Endothelial cell (in vitro differentiated cells): ENCODE data around the gene RASL10A. TPM values are rescaled to one million over a fixed set of nuclear protein-coding genes. Genes with fewer than 3 reads are reported as not detected.

ENCODE experiments used
- DNase-seq: peaks from one replicate; pipeline ENCODE4 v3.0.0; 2021; ENCODE audit warnings: low spot score
- H3K27ac Mint-ChIP-seq: one replicate; pipeline ENCODE4 v1.8.0; 2021; ENCODE audit warnings: mixed read lengths, inconsistent platforms; ENCODE audit not compliant: unreplicated experiment
- H3K27me3 Mint-ChIP-seq: one replicate; pipeline ENCODE4 v1.8.0; 2021; ENCODE audit warnings: mild to moderate bottlenecking, moderate library complexity, mixed read lengths, inconsistent platforms; ENCODE audit not compliant: unreplicated experiment
- H3K36me3 Mint-ChIP-seq: one replicate; pipeline ENCODE4 v1.8.0; 2021; ENCODE audit warnings: mild to moderate bottlenecking, low read depth, mixed read lengths, inconsistent platforms; ENCODE audit not compliant: unreplicated experiment
- H3K4me1 Mint-ChIP-seq: one replicate; pipeline ENCODE4 v1.8.0; 2021; ENCODE audit warnings: mild to moderate bottlenecking, mixed read lengths, inconsistent platforms; ENCODE audit not compliant: unreplicated experiment
- H3K4me3 Mint-ChIP-seq: one replicate; pipeline ENCODE4 v1.8.0; 2021; ENCODE audit warnings: mild to moderate bottlenecking, mixed read lengths, inconsistent platforms; ENCODE audit not compliant: unreplicated experiment
- H3K9me3 Mint-ChIP-seq: one replicate; pipeline ENCODE4 v1.8.0; 2021; ENCODE audit warnings: mixed read lengths, inconsistent platforms; ENCODE audit not compliant: unreplicated experiment
- microRNA-seq: library from miRNA; unstranded; fragments of <30 nt; microRNA quantifications from one replicate; pipeline ENCODE4, GENCODE V29; 2020; ENCODE audit not compliant: unreplicated experiment
- total RNA-seq: library from RNA; stranded (reverse); fragmentation: NEBNext Ultra II Directional; extraction: Animal tissue kit (Norgen Biotek cat#: 25700); gene quantifications from one replicate; pipeline ENCODE4 v1.2.1, GENCODE V29; 2021; ENCODE audit not compliant: unreplicated experiment
- TF ChIP-seq, protein P1 (sequence below): fragments of 200-600 bp; sonication (generic); IDR thresholded peaks from one replicate; pipeline ENCODE4 v1.5.0; 2021; ENCODE audit warnings: antibody characterized with exemption; ENCODE audit not compliant: unreplicated experiment

The RASL10A gene
- total RNA-seq, 1 donor from 2014 or later: 30.1 TPM

DNA sequence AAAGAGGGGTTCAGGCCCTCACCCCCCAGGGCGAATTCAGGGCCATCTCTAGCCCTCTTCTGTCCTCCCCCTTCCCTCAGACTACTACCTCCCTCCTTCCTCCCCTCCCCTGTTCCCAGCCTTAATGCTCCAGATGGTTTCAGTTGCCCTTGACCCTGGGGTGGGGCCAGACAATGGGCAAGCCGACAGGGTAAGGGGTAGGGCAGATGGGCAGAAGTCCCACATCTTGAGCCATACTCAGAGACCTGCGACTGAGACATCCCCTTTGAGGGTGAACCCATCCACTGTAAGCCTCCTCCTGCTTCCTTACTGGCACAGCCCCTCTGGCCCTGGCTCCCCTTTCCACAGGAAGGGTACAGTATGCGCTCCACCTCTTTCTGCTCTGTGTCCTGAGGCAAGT, 49.6 kb downstream of the RASL10A start:
- H3K4me3 Mint-ChIP-seq: peak overlapping the region; percentile 100
- no peak for DNase-seq
- TF ChIP-seq, protein P1, sequence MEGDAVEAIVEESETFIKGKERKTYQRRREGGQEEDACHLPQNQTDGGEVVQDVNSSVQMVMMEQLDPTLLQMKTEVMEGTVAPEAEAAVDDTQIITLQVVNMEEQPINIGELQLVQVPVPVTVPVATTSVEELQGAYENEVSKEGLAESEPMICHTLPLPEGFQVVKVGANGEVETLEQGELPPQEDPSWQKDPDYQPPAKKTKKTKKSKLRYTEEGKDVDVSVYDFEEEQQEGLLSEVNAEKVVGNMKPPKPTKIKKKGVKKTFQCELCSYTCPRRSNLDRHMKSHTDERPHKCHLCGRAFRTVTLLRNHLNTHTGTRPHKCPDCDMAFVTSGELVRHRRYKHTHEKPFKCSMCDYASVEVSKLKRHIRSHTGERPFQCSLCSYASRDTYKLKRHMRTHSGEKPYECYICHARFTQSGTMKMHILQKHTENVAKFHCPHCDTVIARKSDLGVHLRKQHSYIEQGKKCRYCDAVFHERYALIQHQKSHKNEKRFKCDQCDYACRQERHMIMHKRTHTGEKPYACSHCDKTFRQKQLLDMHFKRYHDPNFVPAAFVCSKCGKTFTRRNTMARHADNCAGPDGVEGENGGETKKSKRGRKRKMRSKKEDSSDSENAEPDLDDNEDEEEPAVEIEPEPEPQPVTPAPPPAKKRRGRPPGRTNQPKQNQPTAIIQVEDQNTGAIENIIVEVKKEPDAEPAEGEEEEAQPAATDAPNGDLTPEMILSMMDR: no peak
- H3K27me3 Mint-ChIP-seq: peaks cover 17% of the 10 kb centered on the region
- H3K9me3 Mint-ChIP-seq: no peaks in the 10 kb centered on the region
- peak overlapping the region; percentile 96 for H3K27ac Mint-ChIP-seq
- H3K4me1 Mint-ChIP-seq: peaks cover 37% of the 10 kb centered on the region
- H3K36me3 Mint-ChIP-seq: peaks cover 28% of the 10 kb centered on the region

DNA sequence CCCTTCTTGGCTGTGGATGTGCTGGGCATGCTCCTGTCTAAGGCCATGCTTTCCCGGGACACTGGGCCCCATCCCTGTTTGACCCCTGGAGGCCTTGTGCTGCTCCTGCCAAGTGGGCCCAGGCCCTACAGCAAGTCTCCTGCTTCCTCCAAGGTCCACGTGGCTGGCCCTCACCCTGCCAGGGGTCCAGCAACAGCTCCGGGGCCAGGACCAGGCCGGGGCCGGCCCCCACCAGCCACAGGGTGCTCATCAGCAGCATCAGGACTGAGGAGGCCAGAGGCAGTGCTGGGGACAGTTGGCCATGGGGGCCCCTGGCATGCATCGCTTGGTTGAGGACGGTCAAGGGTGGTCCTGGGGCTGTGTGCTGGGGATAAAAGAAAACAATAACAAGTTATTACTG, 50.2 kb downstream of the RASL10A start:
- Mint-ChIP-seq H3K4me1 (peaks cover 31% of the 10 kb centered on the region), H3K27ac (no peak overlapping the region), H3K9me3 (no peaks in the 10 kb centered on the region), H3K27me3 (peaks cover 17% of the 10 kb centered on the region), H3K4me3 (no peak overlapping the region), H3K36me3 (peaks cover 28% of the 10 kb centered on the region)
- TF ChIP-seq, protein P1: no peak
- no peak for DNase-seq

DNA sequence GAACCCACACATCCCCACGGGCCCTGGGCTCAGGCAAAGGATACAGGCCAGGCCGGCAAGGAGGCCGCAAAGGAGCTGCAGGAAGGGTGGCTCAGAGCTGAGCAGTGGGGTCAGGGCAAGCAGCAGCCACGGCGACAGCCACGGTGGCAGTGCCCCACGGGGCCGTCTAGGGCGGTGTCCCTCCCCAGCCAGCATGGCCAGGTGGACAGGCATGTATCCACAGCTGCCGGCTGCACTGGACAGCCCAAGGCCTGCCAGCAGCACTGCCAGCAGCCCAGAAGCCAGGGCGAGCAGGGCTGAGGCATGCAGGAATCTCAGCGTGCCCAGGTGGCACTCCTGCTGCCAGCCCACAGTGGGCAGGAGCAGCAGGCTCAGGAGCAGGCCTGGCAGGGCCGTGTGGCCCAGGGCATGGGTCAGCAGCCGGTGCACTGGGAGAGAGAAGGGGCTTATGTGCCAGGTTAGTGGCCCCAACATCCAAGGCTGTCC, 51.7 kb downstream of the RASL10A start:
- TF ChIP-seq, protein P1: no peak
- Mint-ChIP-seq H3K9me3 (no peaks in the 10 kb centered on the region), H3K36me3 (peaks cover 17% of the 10 kb centered on the region), H3K4me1 (peaks cover 19% of the 10 kb centered on the region), H3K27ac (no peak overlapping the region), H3K27me3 (peaks cover 9% of the 10 kb centered on the region), H3K4me3 (no peak overlapping the region)
- DNase-seq: no peak

Small RNA genes lying within 50 kb of the gene (microRNA-seq; reads per million reads assigned to microRNA genes)
- gene MIR3653: 46.5 reads per million, percentile 76 among the genes with 10 or more reads in this experiment

Other genes with a start within 250 kb of the RASL10A start
- gene KREMEN1, start 242.7 kb downstream of the RASL10A start, total RNA-seq: 3.1 TPM
- 25.5 TPM for gene EMID1, start 109.8 kb downstream of the RASL10A start, total RNA-seq
- 56.5 TPM for gene RHBDD3, start 47.7 kb downstream of the RASL10A start, total RNA-seq
- gene EWSR1, start 47.4 kb downstream of the RASL10A start, total RNA-seq: 307 TPM
- gene GAS2L1, start 9.0 kb downstream of the RASL10A start, total RNA-seq: 33.6 TPM
- gene AP1B1, start 72.9 kb upstream of the RASL10A start, total RNA-seq: 316 TPM
- gene RFPL1, start 122.9 kb upstream of the RASL10A start, total RNA-seq: not detected
- 18.2 TPM for gene NEFH, start 164.5 kb upstream of the RASL10A start, total RNA-seq
- gene THOC5, start 238.1 kb upstream of the RASL10A start, total RNA-seq: 76.4 TPM